ENCODE measurements around the gene SRPK2. TPM values are rescaled to one million over a fixed set of nuclear protein-coding genes. Genes with fewer than 3 reads are reported as not detected.
"Not testable (repeated sequence)": the region's sequence is repeated elsewhere in the genome, so short reads cannot be mapped to it uniquely, and the experiment has no call there.

SRPK2 gene
- total RNA-seq, 3 donors from 2014 or later, result 44.6 to 68.2 (median 60.6) TPM

DNA sequence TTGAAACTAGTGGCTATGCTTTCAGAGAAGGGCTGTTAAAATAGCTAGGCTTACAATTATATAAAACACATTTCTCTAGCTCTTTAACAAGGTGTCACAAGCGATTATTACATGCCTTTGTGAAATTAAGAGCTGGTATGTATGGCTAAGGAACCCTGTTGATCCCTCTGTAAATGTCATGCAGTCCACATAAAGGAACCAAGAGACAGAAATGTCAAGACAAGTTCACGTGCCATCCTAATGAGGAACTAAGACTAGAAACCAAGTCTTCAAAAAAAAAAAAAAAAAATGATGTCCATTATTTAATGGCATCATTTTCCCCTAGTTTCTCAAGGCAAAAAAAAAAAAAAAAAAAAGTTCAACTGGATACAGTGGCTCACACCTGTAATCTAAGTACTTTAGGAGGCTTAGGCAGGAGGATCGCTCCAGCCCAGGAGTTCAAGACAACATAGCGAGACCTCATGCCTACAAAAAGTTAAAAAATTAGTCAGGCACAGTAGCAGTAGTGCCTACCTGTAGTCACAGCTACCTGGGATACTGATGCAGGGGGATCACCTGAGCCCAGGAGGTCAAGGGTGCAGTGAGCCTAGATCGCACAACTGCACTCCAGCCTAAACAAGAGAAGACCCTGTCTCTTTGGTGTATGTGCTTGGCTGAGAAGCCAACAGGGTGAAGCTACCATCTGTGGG, 63.4 kb downstream of the SRPK2 start:
- intact Hi-C loops (cut with DNase I; ENCODE audit: low total_unique reads), result no loop called here
- Histone ChIP-seq H3K27ac (no peak overlapping the region), H3K4me3 (no peak overlapping the region), H3K9me3 (no peaks in the 10 kb centered on the region), H3K4me1 (no peaks in the 10 kb centered on the region), H3K27me3 (no peaks in the 10 kb centered on the region), H3K36me3 (no peaks in the 10 kb centered on the region)
- no peak for TF ChIP-seq POLR2A (IDR thresholded peaks at IDR 0.05)
- TF ChIP-seq, protein P1, sequence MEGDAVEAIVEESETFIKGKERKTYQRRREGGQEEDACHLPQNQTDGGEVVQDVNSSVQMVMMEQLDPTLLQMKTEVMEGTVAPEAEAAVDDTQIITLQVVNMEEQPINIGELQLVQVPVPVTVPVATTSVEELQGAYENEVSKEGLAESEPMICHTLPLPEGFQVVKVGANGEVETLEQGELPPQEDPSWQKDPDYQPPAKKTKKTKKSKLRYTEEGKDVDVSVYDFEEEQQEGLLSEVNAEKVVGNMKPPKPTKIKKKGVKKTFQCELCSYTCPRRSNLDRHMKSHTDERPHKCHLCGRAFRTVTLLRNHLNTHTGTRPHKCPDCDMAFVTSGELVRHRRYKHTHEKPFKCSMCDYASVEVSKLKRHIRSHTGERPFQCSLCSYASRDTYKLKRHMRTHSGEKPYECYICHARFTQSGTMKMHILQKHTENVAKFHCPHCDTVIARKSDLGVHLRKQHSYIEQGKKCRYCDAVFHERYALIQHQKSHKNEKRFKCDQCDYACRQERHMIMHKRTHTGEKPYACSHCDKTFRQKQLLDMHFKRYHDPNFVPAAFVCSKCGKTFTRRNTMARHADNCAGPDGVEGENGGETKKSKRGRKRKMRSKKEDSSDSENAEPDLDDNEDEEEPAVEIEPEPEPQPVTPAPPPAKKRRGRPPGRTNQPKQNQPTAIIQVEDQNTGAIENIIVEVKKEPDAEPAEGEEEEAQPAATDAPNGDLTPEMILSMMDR (IDR thresholded peaks at IDR 0.05), result no peak
- TF ChIP-seq POLR2AphosphoS5 (IDR thresholded peaks at IDR 0.05), result no peak
- DNase-seq (ENCODE audit: low spot score in 2 of 2), result no peak

DNA sequence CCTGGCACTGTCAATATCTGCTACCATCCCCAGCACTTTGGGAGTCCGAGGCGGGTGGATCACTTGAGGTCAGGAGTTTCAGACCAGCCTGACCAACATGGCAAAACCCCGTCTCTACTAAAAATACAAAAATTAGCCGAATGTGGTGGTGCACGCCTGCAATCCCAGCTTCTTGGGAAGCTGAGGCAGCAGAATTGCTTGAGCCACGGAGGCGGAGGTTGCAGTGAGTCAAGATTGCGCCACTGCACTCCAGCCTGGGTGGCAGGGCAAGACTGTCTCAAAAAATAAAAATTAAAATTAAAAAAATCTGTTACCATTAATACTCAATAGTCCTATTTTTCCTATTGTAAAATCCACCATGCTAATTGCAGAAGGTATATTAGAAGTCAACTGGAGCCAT, 64.1 kb downstream of the SRPK2 start:
- intact Hi-C loops (cut with DNase I; ENCODE audit: low total_unique reads); H3K4me3 ChIP-seq; H3K27me3 ChIP-seq; H3K27ac ChIP-seq; H3K9me3 ChIP-seq; DNase-seq (ENCODE audit: low spot score in 2 of 2); H3K36me3 ChIP-seq; H3K4me1 ChIP-seq: not testable (repeated sequence)

DNA sequence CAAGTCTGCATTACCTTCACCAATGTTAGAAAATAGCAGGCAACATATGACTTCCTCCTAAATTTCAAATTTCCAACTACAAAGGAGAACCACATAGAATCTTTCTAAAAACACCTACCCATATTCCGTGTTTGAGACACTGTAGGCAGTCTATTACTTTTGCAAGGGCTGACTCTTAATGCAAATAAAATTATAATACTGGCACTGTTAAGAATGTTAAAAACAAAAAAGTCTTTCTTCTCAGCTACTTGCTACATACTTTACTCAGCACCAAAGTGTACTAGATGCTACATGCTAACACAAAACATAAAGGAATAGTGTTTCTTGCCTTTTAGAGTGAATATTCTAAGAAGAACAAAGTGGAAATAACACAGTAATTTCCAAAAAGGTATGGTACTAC, 65.4 kb downstream of the SRPK2 start:
- H3K27ac ChIP-seq, result no peak overlapping the region
- DNase-seq (ENCODE audit: low spot score in 2 of 2), result no peak
- H3K27me3 ChIP-seq, result no peaks in the 10 kb centered on the region
- intact Hi-C loops (cut with DNase I; ENCODE audit: low total_unique reads), result no loop called here
- TF ChIP-seq POLR2AphosphoS5 (IDR thresholded peaks at IDR 0.05) (no peak), POLR2A (IDR thresholded peaks at IDR 0.05) (no peak)
- TF ChIP-seq, protein P1 (IDR thresholded peaks at IDR 0.05), result no peak
- H3K9me3 ChIP-seq, result no peaks in the 10 kb centered on the region
- no peaks in the 10 kb centered on the region for H3K36me3 ChIP-seq
- no peak overlapping the region for H3K4me3 ChIP-seq
- H3K4me1 ChIP-seq, result no peaks in the 10 kb centered on the region

DNA sequence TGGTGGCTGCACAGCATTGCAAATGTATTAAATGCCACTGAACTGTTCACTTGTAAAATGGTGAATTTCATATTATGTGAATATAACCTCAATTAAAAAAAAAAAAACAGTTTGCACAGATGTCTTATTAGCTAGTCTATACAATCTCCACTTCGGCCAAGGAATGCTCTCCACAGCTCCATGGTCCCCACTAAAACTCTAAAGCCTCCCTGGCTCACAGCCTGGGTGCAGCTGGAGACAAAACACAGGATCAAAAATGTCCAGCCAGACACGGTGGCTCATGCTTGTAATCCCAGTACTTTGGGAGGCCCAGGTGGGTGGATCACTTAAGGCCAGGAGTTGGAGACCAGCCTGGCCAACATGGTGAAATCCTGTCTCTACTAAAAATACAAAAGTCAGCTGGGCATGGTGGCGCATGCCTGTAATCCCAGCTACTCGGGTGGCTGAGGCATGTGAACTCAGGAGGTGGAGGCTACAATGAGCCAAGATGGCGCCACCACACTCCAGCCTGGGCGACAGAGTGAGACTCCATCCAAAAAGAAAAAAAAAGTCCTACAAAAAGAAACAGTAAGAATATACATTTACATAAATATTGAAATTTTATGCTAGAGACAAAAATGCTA, 66.0 kb downstream of the SRPK2 start:
- Histone ChIP-seq H3K4me3 (no peak overlapping the region), H3K27me3 (no peaks in the 10 kb centered on the region), H3K9me3 (no peaks in the 10 kb centered on the region), H3K27ac (no peak overlapping the region), H3K36me3 (no peaks in the 10 kb centered on the region), H3K4me1 (no peaks in the 10 kb centered on the region)
- no peak for DNase-seq (ENCODE audit: low spot score in 2 of 2)
- TF ChIP-seq POLR2AphosphoS5 (IDR thresholded peaks at IDR 0.05), result no peak
- TF ChIP-seq POLR2A (IDR thresholded peaks at IDR 0.05), result no peak
- TF ChIP-seq, protein P1 (IDR thresholded peaks at IDR 0.05), result no peak
- intact Hi-C loops (cut with DNase I; ENCODE audit: low total_unique reads), result no loop called here

DNA sequence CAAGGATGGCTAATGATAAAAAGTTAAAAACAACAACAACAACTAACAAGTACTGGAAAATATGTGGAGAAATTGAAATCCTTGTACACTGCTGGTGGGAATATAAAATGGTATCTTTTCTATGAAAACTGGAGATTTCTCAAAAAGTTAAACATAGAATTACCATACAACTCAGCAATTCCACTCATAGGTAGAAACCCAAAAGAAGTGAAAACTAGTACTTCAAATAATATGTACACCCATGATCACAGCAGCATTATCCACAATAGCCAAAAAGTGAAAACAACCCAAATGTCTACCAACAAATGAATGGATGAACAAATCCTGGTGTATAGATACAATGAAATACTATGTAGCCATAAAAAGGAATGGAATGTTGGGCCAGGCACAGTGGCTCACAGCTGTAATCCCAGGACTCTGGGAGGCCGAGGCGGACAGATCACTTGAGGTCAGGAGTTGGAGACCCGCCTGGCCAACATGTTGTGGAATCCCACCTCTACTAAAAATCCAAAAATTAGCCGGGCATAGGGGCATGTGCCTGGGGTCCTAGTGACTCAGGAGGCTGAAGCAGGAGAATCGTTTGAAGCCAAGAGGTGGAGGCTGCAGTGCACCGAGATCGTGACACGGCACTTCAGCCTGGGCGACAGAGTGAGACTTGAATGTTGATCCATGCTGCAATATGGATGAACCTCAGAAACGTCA, 66.8 kb downstream of the SRPK2 start:
- TF ChIP-seq POLR2AphosphoS5 (IDR thresholded peaks at IDR 0.05) (no peak), POLR2A (IDR thresholded peaks at IDR 0.05) (no peak)
- TF ChIP-seq, protein P1 (IDR thresholded peaks at IDR 0.05), result no peak
- H3K27me3 ChIP-seq, result no peaks in the 10 kb centered on the region
- no peak for DNase-seq (ENCODE audit: low spot score in 2 of 2)
- no peak overlapping the region for H3K4me3 ChIP-seq
- H3K9me3 ChIP-seq, result no peaks in the 10 kb centered on the region
- no peaks in the 10 kb centered on the region for H3K4me1 ChIP-seq
- no peak overlapping the region for H3K27ac ChIP-seq
- intact Hi-C loops (cut with DNase I; ENCODE audit: low total_unique reads), result no loop called here
- no peaks in the 10 kb centered on the region for H3K36me3 ChIP-seq

All from breast epithelium (tissue), 4 donors.